ENCODE data around the gene PPP2R5B. TPM values are rescaled to one million over a fixed set of nuclear protein-coding genes. Genes with fewer than 3 reads are reported as not detected.

The PPP2R5B gene
- total RNA-seq, 2 experiments from 2014 or later: 8.6 to 16.2 TPM

GRCh38 chr11:64902102-64902900, 22.2 kb upstream of the PPP2R5B start:
- CTCF ChIA-PET (ENCODE audit: unreplicated experiment): no interaction called here

GRCh38 chr11:64903291-64903833, 21.1 kb upstream of the PPP2R5B start:
- Histone ChIP-seq H3K4me1 (ENCODE audit: insufficient read depth, low read length, poor library complexity, severe bottlenecking) (peaks cover 7% of the 10 kb centered on the region), H2AFZ (ENCODE audit: low read length) (no peak overlapping the region), H3K9me2 (ENCODE audit: insufficient read depth, low read length) (no peaks in the 10 kb centered on the region), H3K9me3 (ENCODE audit: low read length) (no peaks in the 10 kb centered on the region), H3K79me2 (ENCODE audit: insufficient read depth, low read depth, low read length) (no peaks in the 10 kb centered on the region), H4K20me1 (ENCODE audit: insufficient read depth, low read length) (no peaks in the 10 kb centered on the region), H3K4me3 (ENCODE audit: low read depth, low read length, poor library complexity, severe bottlenecking) (no peak overlapping the region), H3K36me3 (ENCODE audit: insufficient read depth, low read length) (peaks cover 53% of the 10 kb centered on the region; the same call in 1 of the 2 replicates), H3K4me2 (ENCODE audit: low read length) (no peak overlapping the region), H3K27ac (ENCODE audit: low read depth, low read length, poor library complexity, severe bottlenecking) (no peak overlapping the region)
- no TSS peak for BruUV-seq (replicated peaks)
- no peak for DNase-seq (ENCODE audit: low spot score)
- intact Hi-C loops (cut with micrococcal nuclease; ENCODE audit: unreplicated experiment): no loop called here
- CTCF ChIA-PET (ENCODE audit: unreplicated experiment): no interaction called here
- TF ChIP-seq CTCF (conservative IDR thresholded peaks at IDR 0.05; ENCODE audit: low read length) (no peak), EZH2phosphoT487 (IDR thresholded peaks at IDR 0.05; ENCODE audit: borderline replicate concordance, low read depth, low read length) (no peak)
- POLR2A ChIA-PET: no interaction called here

More at GRCh38 chr11:64902102-64902900, 22.2 kb upstream of the PPP2R5B start:
- Histone ChIP-seq H3K36me3 (ENCODE audit: insufficient read depth, low read length) (peaks cover 52% of the 10 kb centered on the region; the same call in 1 of the 2 replicates), H3K4me2 (ENCODE audit: low read length) (no peak overlapping the region), H2AFZ (ENCODE audit: low read length) (no peak overlapping the region), H3K79me2 (ENCODE audit: insufficient read depth, low read depth, low read length) (no peaks in the 10 kb centered on the region), H3K9me3 (ENCODE audit: low read length) (no peaks in the 10 kb centered on the region), H3K27ac (ENCODE audit: low read depth, low read length, poor library complexity, severe bottlenecking) (no peak overlapping the region), H3K4me1 (ENCODE audit: insufficient read depth, low read length, poor library complexity, severe bottlenecking) (peaks cover 7% of the 10 kb centered on the region), H4K20me1 (ENCODE audit: insufficient read depth, low read length) (no peaks in the 10 kb centered on the region), H3K9me2 (ENCODE audit: insufficient read depth, low read length) (no peaks in the 10 kb centered on the region), H3K4me3 (ENCODE audit: low read depth, low read length, poor library complexity, severe bottlenecking) (no peak overlapping the region)
- no TSS peak for BruUV-seq (replicated peaks)
- POLR2A ChIA-PET: interaction anchor here (0.6 kb wide), 1 partner anchor 196 kb away, joined by 3 read pairs; no protein-coding TSS in a partner anchor
- intact Hi-C loops (cut with micrococcal nuclease; ENCODE audit: unreplicated experiment): no loop called here
- DNase-seq (ENCODE audit: low spot score): no peak
- TF ChIP-seq EZH2phosphoT487 (IDR thresholded peaks at IDR 0.05; ENCODE audit: borderline replicate concordance, low read depth, low read length) (no peak), CTCF (conservative IDR thresholded peaks at IDR 0.05; ENCODE audit: low read length) (no peak)

All from OCI-LY7 (cell line).